NCI-H774 (cell line): ENCODE measurements around the gene TOX2.
A peak's percentile ranks its signal among the peaks of the same experiment; 100 is the strongest.

ENCODE experiments used
- DNase-seq: peaks from one replicate; lab custom pipeline; 2025; lab: John Stamatoyannopoulos, UW

TOX2 gene

DNA sequence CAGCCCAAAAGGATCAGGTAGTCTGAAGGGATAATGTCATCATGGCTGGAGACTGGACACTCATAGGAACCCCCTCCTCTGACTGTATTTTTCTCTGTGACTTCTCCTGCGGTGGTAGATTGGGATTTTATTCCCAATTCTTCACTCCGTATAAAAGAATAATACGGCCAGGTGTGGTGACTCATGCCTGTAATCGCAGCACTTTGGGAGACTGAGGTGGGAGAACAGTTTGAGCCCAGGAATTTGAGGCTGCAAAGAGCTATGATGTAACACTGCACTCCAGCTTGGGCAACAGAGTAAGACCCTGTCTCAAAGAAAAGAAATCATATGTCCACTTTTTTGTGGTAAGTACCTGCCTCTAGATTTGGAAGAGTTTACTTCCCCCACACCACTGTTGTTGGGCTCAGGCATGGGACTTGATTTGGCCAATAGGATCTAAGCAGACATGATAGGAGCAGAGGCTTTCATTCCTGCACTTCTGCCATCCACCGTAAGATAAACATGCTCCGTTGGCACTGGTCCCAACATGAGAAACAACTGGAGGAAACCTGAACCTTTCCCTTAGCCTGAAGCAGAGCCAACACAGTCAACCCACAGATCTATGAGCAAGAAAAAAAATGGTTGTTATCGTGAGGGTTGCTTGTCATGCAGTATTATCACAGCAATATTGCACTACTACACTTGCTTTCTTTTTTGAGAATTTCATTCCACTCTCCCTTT is 190.3 kb downstream of the TOX2 start:
- peak; percentile 10 for DNase-seq

DNA sequence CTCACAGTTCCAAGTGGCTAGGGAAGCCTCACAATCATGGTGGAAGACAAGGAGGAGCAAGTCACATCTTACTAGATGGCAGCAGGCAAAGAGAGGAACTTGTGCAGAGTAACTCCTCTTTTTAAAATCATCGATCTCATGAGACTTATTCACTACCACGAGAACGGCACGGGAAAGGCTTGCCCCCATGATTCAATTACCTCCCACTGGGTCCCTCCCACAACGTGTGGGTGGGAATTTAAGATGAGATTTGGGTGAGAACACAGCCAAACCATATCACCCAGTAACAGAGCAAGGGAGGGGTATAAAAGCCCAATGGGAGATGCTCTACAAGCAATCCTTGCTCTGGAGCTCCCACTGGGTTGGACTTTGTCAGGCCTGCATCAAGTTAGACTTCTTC is 192.0 kb downstream of the TOX2 start:
- no peak for DNase-seq

DNA sequence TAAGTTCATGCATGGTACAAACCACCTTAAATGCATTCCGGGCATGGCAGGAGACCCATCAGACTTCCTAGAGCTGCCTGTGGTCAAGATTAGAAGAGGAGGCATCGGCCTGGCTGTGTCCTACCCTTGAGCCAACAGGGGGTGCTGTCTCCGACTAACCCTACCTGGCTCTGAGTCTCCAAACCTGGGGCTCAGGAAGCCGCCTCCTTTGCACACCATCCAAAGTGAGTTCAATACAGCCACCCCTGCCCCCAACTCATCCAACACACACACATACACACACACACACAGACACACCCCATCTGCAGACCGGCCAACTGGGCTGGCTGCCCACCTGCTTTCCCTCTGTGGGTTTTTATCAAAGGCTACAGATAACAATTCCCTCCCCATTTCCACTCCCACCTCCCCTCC is 195.3 kb downstream of the TOX2 start:
- no peak for DNase-seq

DNA sequence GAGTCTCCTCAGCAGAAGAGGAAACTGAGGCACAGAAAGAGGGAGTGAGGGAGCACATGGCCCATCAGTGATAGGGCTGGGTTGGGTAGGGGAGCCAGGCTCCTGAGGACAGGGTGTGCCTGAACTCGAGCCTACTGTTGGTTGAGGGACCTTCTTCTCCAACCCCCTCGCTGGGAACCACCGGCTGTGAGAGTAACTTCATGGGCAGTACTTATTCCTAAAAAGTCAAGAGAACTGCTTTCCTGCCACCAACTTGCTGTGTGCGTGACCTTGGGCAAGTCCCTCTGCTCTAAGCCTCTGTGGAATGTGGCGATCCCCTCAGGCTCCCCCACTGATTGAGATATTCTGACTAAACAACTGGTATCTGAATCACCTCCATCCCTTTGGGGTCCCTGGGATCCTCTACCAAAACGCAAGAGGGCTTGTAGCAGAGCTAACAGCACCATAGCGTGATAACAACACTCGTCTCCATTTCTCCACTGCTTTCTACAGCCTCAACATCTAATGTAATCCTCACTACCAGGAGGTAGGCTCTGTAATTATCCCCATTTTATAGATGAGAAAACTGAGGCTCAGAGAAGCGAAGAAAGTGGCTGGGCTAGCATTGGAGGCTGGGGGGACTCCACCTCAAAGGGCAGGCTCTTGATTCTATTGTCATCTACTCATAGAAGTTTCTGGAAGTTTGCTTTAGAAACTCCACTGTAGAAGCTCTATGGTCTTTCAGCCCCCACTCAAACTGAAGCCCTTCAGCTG is 196.3 kb downstream of the TOX2 start:
- DNase-seq, result no peak

DNA sequence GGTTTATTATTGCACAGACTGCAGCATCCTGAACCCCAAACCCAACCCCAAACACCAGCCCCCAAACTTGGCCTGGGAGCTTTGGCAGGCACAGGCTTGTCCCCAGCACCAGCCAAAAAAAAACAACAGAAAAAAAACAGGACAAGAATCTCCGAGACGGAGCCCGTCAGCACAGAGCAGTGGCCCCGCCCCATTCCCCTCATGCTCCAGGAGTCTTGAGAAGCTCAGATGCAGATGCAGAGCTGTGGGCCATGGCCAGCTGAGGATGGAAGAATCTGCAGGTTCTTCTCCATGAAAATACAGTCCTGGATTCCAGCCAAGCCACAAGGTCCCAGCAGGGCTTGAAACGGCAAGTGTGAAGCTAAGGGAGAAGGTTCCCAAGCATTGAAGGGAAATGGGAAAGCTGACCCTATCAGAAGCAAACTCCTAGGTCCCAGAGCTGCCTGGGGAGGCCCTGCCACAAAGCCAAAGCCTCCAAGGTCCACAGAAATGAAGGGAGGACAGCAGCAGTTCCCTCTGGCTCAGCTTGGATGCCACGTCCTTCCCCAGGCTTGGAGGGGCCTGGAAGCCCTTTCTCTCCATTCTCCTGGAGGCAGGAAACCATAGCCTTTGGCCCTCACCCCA is 197.2 kb downstream of the TOX2 start:
- no peak for DNase-seq

DNA sequence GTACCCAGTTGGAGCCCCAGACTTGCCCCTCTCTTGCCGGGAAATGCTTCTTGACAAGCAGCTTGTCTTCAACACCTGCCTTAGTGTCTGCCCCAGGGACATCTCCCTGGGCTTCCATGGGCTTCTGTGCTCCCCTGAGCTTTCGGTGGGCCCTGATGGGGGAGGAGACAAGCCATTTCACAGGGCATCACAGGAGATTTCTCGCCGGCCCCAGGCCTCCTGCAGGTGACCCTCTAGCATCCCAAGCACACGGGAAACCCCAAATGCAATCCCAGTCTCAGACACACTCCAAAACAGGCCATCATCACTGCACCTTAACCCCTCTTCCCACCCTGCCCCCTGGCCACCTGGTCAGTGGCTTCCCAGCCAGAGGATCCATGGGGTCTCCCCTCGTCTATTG is 197.8 kb downstream of the TOX2 start:
- DNase-seq, result no peak

DNA sequence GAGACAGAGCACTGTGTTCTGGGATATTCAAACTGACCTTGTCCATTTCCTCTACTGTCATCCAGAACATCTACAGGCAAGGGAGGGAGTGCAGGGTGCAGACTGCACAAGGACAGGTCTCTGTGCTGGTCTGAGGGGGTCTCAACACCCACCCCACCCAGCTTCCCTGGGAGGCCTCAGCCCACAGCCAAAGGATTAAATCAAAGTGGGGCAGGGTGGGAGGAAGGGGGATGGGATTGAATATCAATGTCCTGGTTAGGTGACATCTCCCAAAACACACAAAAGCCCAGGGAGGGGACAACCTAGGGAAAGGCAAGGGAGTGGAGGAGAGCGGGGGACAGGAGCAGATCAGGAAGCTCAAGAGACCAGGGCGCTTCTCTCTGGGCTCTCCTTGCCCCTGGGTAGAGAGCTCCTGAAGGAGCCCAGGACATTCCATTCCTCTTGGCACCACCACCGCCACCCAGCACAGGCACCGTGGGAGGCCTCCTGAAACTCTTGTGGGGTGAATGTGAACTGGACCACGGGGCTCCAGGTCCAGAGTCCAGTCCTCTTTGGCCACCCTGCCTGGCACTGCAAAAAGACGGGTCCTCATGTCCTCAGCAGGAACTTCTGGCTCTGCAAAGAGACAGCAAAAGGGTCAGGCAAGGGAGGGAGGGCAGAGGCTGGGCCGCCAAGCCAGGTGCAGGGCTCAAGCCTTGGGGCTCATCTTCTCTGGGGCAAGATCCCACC is 198.4 kb downstream of the TOX2 start:
- no peak for DNase-seq

DNA sequence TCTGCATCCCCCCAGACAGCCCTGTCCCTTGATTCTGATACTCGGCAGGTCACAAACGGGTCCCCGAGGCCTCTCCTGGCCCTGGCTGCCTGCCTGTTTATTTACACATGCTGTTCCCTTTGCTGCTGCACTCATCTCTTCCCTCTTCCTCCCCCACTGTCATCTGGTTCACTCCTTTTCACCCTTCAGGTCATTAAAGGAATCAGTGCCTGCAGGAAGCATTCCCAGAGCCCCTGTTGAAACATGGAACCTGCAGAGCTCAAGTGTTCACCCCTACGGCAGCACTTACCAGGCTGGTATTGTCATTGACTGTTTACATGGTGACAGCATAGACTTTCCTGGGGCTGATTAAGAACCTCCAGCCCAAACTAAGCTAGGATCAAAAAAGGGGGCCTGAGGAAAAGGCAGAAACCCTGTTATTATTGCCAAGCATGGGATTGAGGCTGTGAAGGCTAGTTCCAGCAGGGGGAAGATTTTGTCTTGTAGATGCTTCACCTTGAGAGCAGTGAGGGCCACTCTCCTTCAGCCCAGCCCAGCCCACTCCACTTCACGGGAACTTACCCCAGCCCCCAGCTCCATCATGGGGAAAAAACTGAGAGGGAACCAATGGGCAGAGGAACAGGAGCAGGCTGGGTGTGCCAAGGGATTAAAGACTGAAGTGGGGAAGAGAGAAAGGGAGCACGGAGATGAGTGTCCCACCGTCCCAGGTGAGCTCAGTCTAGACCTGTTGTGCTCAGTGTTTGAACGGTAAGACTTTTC is 199.1 kb downstream of the TOX2 start:
- DNase-seq, result no peak

DNA sequence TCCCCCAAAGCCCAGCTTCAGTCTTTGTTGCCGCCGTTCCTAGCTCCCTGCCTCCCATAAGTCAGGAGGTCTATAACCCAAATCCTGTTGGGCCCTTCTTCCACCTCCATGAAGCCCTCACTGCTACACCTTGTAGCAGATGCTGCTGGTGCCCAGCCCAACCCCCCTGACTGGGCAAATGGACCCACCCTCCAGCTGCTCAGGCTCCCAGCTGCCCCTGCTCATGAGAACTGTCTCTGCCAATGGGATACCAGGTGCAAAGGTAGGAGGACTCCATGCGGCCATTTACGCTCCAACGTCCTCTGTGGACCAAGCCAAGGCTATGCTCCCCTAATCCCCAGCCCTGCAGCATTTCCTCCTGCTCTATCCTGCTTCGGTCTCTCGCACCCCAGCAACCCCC is 200.5 kb downstream of the TOX2 start:
- no peak for DNase-seq

DNA sequence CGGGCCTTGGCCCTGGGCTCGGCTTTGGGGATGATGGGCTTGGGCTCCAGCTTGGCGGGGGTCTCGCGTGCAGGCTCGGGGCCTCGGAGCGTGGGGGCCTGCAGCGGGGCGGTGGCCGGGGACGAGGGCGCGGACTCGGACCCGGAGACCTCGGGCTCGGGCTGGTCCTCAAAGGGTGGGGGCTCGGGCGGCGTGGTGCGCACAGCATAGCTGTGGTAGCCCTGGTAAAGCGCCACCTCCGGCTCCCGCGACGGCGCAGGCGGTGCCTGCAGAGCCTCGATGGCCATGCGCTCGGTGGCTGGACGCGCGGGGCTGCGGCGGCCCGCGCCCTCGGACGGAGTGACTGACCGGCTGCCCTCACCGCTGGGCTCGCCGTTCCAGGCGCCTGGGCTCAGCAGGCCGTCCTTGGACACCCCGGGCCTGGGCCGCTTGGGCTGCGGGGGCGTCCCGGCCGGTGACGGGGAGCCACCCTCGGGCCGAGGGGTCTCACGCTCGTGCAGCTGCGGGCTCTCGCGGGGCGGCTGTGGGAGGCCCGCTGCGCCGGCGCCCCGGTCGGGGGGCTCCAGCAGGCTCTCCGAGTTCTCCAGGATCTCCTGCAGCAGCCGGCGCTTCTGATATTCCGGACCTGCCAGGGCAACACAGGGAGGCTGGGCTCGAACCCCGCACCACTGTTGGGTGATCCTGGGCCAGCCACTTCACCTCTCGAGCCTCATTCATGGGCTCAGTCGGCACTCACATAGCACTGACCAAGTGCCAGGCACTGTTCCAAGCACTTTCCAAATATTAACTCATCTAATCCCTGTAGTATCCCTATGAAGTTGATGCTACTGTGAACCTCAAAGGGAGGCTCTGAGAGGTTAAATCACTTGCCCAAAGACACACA is 201.4 kb downstream of the TOX2 start:
- DNase-seq, result no peak

DNA sequence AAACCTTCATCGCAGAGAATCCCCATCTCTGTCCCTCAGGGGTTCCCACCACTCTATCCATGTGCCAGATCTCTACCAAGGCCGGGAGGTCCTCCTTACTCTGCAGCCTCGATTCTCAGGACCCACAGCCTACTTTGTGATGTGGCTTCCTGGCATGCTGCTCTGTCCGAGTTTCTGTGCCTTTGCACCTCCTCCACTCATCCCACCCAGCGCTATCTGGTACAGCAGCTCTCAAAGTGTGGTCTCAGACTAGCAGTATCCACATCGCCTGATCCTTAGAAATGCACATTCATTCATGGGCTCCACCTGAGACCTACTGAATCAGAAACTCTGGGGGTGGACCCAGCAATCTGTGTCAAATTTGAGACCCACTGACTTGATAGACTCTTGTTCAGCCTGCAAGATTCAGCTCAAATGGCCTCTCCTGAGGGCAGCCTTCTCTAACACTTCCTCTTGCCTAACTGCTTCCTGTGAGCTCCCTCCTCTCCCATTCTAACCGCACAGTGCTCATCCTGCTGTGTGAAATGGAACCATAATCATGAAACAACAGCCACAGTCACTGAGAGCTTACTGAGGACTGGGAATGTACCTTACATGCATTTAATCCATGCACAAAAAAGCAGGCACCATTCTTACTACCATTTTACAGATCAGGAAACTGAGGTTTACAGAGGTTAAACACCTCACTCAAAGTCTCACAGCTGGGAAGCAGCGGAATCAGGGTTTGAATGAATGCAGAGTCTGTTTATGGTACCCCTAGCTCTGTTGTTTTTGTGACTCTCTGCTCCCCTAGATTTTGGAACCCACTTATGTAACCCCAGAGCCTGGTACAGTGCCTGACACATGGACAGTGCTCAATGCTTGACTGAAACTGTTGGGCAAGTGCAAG is 202.9 kb downstream of the TOX2 start:
- DNase-seq, result no peak

DNA sequence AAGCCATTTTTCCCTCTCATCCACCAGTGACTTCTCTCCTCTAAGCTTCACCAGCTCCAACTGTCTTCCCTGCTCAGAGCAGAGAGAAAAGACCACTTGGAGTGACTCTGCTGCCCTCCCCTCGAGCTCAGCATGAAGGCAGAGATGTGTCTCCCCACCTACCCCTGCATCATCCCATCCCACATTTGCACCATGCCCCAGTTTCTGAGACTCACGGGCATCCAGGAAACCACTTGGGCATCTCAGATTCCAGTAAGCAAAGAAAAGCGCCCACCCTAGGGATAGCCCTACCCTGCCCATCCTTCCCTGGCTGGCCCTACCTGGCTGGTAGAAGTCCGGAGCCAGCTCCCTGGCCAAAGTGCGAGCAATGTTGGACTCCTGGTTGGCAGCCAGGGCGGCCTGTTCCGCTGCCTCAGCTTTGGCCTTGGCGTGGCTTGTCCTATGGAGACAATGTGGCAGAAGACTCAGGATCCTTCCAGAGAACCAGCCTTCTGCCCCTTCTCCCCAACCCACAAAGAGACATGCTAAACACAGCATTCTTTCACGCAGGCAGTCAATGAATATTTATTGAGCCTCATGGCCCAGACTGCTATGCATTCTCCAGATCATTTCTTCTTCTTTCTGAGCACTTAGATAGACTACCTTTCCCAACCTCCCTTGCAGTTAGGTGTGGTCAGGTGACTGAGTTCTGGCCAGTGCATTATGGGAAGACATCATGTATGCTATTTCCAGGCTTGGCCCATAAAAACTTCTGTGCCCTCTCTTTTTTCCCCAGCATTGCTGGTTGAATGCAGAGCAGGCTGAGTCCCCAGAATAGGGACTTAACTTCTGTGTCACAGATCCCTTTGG is 203.8 kb downstream of the TOX2 start:
- no peak for DNase-seq
